ACC112 (cell line): Measurements from ENCODE around the gene KHDRBS1.

Source experiments
- H2AFZ ChIP-seq: fragments of 200-600 bp; sonication (generic); one replicate; pipeline ENCODE4 v1.6.0; 2017; ENCODE audit warnings: antibody characterized with exemption, low read length; ENCODE audit not compliant: unreplicated experiment
- H3K27ac ChIP-seq: fragments of 200-600 bp; sonication (generic); 2 replicates; pipeline ENCODE4 v1.5.1; 2014; ENCODE audit warnings: low read depth, mild to moderate bottlenecking, antibody characterized with exemption, low read length, moderate library complexity
- H3K27me3 ChIP-seq: fragments of 200-600 bp; sonication (generic); 2 replicates; pipeline ENCODE4 v1.6.1; 2014; ENCODE audit warnings: mild to moderate bottlenecking, antibody characterized with exemption, low read length, moderate library complexity, mixed read lengths; ENCODE audit not compliant: insufficient read depth
- H3K36me3 ChIP-seq: fragments of 200-600 bp; sonication (generic); 2 replicates; pipeline ENCODE4 v1.6.1; 2016; ENCODE audit warnings: mild to moderate bottlenecking, antibody characterized with exemption, low read length, moderate library complexity, mixed read lengths; ENCODE audit not compliant: insufficient read depth
- H3K4me1 ChIP-seq: fragments of 200-600 bp; sonication (generic); one replicate; pipeline ENCODE4 v1.6.1; 2016; ENCODE audit warnings: low read length, mixed read lengths; ENCODE audit not compliant: insufficient read depth, unreplicated experiment, control insufficient read depth
- H3K4me3 ChIP-seq: fragments of 200-600 bp; sonication (generic); 2 replicates; pipeline ENCODE4 v1.5.1; 2014; ENCODE audit warnings: mild to moderate bottlenecking, low read depth, low read length
- H3K79me2 ChIP-seq: fragments of 200-600 bp; sonication (generic); one replicate; pipeline ENCODE4 v1.6.0; 2016; ENCODE audit warnings: low read length; ENCODE audit not compliant: control insufficient read depth, unreplicated experiment, insufficient read depth

KHDRBS1 gene

DNA sequence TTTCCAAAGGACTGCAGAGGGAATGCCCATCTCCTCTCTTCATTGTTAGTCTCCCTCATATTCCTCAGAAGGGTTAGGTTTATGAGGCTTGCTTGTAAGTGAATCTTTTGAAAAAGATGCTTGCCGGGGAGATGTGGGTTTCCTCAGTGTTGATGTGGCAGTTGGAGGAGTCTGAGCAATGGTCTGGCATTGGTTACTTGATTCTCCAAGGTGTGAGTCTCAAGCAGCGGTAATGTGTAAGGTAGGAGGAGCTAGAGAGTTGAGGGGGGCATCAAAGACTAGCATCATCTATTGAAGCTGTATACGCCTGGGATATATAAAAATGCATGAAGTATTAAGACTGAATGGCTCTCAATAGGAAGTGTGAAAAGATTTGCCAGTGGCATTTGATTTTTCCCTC is 21.5 kb downstream of the KHDRBS1 start:
- Histone ChIP-seq H3K27me3 (no peaks in the 10 kb centered on the region), H3K79me2 (peaks cover 76% of the 10 kb centered on the region), H2AFZ (no peak overlapping the region), H3K36me3 (peaks cover 58% of the 10 kb centered on the region), H3K4me3 (no peak overlapping the region), H3K27ac (no peak overlapping the region), H3K4me1 (peaks cover 15% of the 10 kb centered on the region)

GRCh38 chr1:32040711-32041110 is 27.0 kb downstream of the KHDRBS1 start:
- no peaks in the 10 kb centered on the region for H3K27me3 ChIP-seq
- no peak overlapping the region for H3K27ac ChIP-seq
- no peaks in the 10 kb centered on the region for H3K4me1 ChIP-seq
- H2AFZ ChIP-seq = no peak overlapping the region
- H3K36me3 ChIP-seq = peaks cover 42% of the 10 kb centered on the region
- peaks cover 27% of the 10 kb centered on the region for H3K79me2 ChIP-seq
- H3K4me3 ChIP-seq = no peak overlapping the region

GRCh38 chr1:32042330-32042729 is 28.7 kb downstream of the KHDRBS1 start:
- no peaks in the 10 kb centered on the region for H3K27me3 ChIP-seq
- H3K36me3 ChIP-seq = peaks cover 34% of the 10 kb centered on the region
- no peaks in the 10 kb centered on the region for H3K4me1 ChIP-seq
- no peak overlapping the region for H2AFZ ChIP-seq
- H3K4me3 ChIP-seq = no peak overlapping the region
- no peak overlapping the region for H3K27ac ChIP-seq
- H3K79me2 ChIP-seq = peaks cover 16% of the 10 kb centered on the region

- no peaks in the 10 kb centered on the region for H3K27me3 ChIP-seq
- H3K27ac ChIP-seq = no peak overlapping the region
- H3K79me2 ChIP-seq = peaks cover 9% of the 10 kb centered on the region
- H3K4me1 ChIP-seq = no peaks in the 10 kb centered on the region
- peaks cover 28% of the 10 kb centered on the region for H3K36me3 ChIP-seq
- H2AFZ ChIP-seq = no peak overlapping the region
- no peak overlapping the region for H3K4me3 ChIP-seq
Observed at GRCh38 chr1:32044234-32044633, 30.6 kb downstream of the KHDRBS1 start.

DNA sequence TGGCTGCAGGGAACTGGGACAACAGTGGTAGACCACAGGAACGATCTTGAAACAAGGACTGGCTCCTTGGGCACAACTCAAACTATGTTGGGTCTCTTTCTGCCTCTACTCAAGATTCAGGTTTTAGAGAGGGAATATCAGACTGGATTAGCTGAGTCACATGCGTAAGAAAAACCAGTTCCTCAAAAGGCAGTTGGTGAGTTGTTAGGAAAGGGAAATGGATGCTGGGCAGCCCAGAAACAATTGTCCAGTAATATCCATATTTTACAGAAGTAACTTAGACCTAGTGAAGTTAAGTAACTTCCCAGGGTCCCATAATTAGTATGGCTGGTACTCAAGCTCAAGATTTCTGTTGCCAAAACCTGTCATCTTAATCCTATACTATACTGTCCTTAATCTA is 32.1 kb downstream of the KHDRBS1 start:
- Histone ChIP-seq H3K27ac (no peak overlapping the region), H3K27me3 (no peaks in the 10 kb centered on the region), H3K4me3 (no peak overlapping the region), H3K4me1 (no peaks in the 10 kb centered on the region), H2AFZ (no peak overlapping the region), H3K79me2 (peaks cover 6% of the 10 kb centered on the region), H3K36me3 (peaks cover 24% of the 10 kb centered on the region)

- peaks cover 28% of the 10 kb centered on the region for H3K36me3 ChIP-seq
- H3K27ac ChIP-seq = no peak overlapping the region
- peaks cover 15% of the 10 kb centered on the region for H3K4me1 ChIP-seq
- no peak overlapping the region for H2AFZ ChIP-seq
- no peak overlapping the region for H3K4me3 ChIP-seq
- no peaks in the 10 kb centered on the region for H3K27me3 ChIP-seq
- peaks cover 6% of the 10 kb centered on the region for H3K79me2 ChIP-seq
Observed at GRCh38 chr1:32047701-32048100, 34.0 kb downstream of the KHDRBS1 start.

DNA sequence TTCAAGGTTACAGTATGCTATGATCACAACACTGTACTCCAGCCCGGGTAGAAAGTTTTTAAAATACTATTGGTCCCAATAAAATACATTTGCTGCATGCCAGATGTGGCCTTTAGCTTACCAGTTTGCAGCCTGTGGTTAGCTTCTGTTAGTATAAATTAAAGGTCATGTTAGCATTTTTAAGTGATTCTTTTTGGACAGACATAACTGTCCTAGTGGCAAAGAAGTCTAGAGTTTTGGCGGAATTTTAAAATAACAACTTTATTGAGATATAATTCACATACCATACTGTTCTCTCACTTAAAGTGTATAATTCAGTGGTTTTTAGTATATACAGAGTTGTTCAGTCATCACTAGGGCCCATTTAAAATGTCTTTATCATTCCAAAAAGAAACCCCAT is 34.8 kb downstream of the KHDRBS1 start:
- no peak overlapping the region for H3K27ac ChIP-seq
- H3K36me3 ChIP-seq = peaks cover 30% of the 10 kb centered on the region
- H2AFZ ChIP-seq = no peak overlapping the region
- peaks cover 8% of the 10 kb centered on the region for H3K79me2 ChIP-seq
- H3K4me1 ChIP-seq = peaks cover 17% of the 10 kb centered on the region
- H3K27me3 ChIP-seq = no peaks in the 10 kb centered on the region
- no peak overlapping the region for H3K4me3 ChIP-seq

DNA sequence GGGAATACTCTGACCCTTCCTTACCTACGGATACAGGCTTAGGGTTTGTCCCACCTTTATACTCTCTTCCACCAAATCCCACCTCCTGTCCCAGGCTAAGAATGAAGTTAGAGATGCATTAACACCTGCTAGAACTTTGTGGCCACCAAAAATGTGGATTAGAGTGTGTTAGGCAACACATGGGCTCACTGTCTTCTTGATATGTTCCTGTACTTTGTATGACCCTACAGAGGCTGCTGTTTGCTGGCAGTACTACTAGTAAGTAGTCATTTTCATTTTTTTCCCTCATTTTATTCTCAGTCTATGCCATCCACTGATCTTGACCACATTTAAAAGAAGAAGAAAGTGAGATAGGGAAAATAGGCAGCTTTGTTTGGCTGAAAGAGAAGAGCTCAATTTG is 38.0 kb downstream of the KHDRBS1 start:
- no peak overlapping the region for H2AFZ ChIP-seq
- H3K4me1 ChIP-seq = peaks cover 17% of the 10 kb centered on the region
- peak overlapping the region; percentile 39; the same call in 1 of the 2 replicates for H3K27ac ChIP-seq
- H3K79me2 ChIP-seq = peaks cover 22% of the 10 kb centered on the region
- peaks cover 52% of the 10 kb centered on the region for H3K36me3 ChIP-seq
- H3K4me3 ChIP-seq = no peak overlapping the region
- H3K27me3 ChIP-seq = no peaks in the 10 kb centered on the region

GRCh38 chr1:32052887-32053286 is 39.2 kb downstream of the KHDRBS1 start:
- Histone ChIP-seq H3K27me3 (no peaks in the 10 kb centered on the region), H3K4me1 (peaks cover 17% of the 10 kb centered on the region), H3K79me2 (peaks cover 22% of the 10 kb centered on the region), H3K4me3 (no peak overlapping the region), H3K27ac (peak overlapping the region; percentile 49), H2AFZ (no peak overlapping the region), H3K36me3 (peaks cover 50% of the 10 kb centered on the region)

- H3K79me2 ChIP-seq = peaks cover 16% of the 10 kb centered on the region
- no peak overlapping the region for H3K4me3 ChIP-seq
- H3K4me1 ChIP-seq = peaks cover 17% of the 10 kb centered on the region
- H3K27ac ChIP-seq = no peak overlapping the region
- H3K36me3 ChIP-seq = peaks cover 52% of the 10 kb centered on the region
- H3K27me3 ChIP-seq = no peaks in the 10 kb centered on the region
- H2AFZ ChIP-seq = no peak overlapping the region
Observed at GRCh38 chr1:32055416-32055815, 41.7 kb downstream of the KHDRBS1 start.

DNA sequence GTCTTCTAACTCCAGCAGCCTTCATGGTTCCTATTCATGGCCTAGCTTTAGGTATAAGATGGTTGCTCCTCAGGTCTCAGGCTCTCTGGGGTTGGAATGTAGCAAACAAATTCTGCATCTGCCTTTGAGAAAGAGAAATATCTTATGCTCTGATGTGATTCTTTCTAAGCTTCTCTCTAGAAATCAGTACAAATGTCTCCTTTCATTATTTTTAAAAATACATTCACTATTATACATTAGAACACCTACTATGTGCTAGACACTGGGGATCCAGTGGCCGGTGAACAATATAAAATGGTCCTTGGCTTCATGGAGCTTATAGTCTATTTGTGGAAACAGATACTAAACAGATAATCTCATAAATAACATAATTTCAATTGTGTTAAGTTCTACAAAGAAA is 42.9 kb downstream of the KHDRBS1 start:
- Histone ChIP-seq H3K4me1 (peaks cover 24% of the 10 kb centered on the region), H3K36me3 (peaks cover 53% of the 10 kb centered on the region), H3K79me2 (peaks cover 16% of the 10 kb centered on the region), H2AFZ (no peak overlapping the region), H3K27ac (no peak overlapping the region), H3K4me3 (no peak overlapping the region), H3K27me3 (no peaks in the 10 kb centered on the region)
